NB4 (cell line): ENCODE results near the gene WSCD2.

ENCODE experiments used
- MAX ChIP-seq: IDR thresholded peaks from 2 replicates; pipeline ENCODE4 v1.6.1; 2011; ENCODE audit warnings: low read depth, low read length
- POLR2A ChIP-seq: IDR thresholded peaks from 2 replicates; pipeline ENCODE4 v1.6.1; 2011; ENCODE audit warnings: mild to moderate bottlenecking; ENCODE audit not compliant: insufficient read length; ENCODE audit errors: extremely low read depth
- TF ChIP-seq, protein P1 (sequence below): IDR thresholded peaks from one replicate; pipeline ENCODE4 v1.5.1; 2012; ENCODE audit warnings: low read depth, low read length

DNA sequence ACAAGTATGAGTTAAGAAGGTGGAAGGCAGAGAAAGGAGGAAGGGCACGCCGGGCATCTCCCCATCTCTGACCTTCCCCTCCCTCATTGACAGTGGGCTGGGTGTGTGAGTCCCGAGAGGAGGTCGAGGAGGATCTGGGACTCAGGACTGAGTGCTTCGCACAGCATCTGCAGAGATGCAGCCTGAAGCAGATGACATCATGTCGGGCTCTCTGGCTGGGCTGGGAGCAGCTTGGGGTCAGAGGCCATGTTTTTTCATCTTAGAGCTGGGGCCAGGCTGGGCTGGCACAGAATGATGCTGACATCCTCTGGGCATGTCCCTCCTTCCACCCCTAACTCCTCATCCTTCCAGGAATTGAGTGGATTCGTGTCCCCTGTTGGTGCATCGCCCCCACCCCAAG, 166.6 kb downstream of the WSCD2 start:
- TF ChIP-seq, protein P1, sequence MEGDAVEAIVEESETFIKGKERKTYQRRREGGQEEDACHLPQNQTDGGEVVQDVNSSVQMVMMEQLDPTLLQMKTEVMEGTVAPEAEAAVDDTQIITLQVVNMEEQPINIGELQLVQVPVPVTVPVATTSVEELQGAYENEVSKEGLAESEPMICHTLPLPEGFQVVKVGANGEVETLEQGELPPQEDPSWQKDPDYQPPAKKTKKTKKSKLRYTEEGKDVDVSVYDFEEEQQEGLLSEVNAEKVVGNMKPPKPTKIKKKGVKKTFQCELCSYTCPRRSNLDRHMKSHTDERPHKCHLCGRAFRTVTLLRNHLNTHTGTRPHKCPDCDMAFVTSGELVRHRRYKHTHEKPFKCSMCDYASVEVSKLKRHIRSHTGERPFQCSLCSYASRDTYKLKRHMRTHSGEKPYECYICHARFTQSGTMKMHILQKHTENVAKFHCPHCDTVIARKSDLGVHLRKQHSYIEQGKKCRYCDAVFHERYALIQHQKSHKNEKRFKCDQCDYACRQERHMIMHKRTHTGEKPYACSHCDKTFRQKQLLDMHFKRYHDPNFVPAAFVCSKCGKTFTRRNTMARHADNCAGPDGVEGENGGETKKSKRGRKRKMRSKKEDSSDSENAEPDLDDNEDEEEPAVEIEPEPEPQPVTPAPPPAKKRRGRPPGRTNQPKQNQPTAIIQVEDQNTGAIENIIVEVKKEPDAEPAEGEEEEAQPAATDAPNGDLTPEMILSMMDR = no peak
- TF ChIP-seq MAX (no peak), POLR2A (no peak)
